MG63 (cell line): Measurements from ENCODE around the gene STPG3. TPM values are rescaled to one million over a fixed set of nuclear protein-coding genes. Genes with fewer than 3 reads are reported as not detected.
A peak's percentile ranks its signal among the peaks of the same experiment; 100 is the strongest.

Source experiments
- DNase-seq: peaks from one replicate; pipeline ENCODE4 v3.0.0-alpha.2; 2020
- H3K27me3 ChIP-seq: fragments of 250-450 bp; sonication (Bioruptor Pico); 2 replicates; pipeline ENCODE4 v1.5.1; 2020; ENCODE audit warnings: mild to moderate bottlenecking, moderate library complexity
- H3K36me3 ChIP-seq: fragments of 250-450 bp; sonication (Bioruptor Pico); 2 replicates; pipeline ENCODE4 v1.5.1; 2020; ENCODE audit warnings: mild to moderate bottlenecking, moderate library complexity
- H3K4me3 ChIP-seq: fragments of 250-450 bp; sonication (Bioruptor Pico); 2 replicates; pipeline ENCODE4 v1.5.1; 2020; ENCODE audit warnings: mild to moderate bottlenecking, moderate library complexity
- H3K9me3 ChIP-seq: fragments of 250-450 bp; sonication (Bioruptor Pico); 2 replicates; pipeline ENCODE4 v1.5.1; 2020; ENCODE audit warnings: mild to moderate bottlenecking, moderate library complexity
- total RNA-seq: library from RNA; depleted of rRNA; stranded (reverse); fragments of >200 nt; shearing (Covaris generic); gene quantifications from 2 replicates; pipeline ENCODE4 v1.2.3, GENCODE V29; 2014; ENCODE audit warnings: low replicate concordance

Gene STPG3
- total RNA-seq, 1 experiment from 2014 or later: not detected

GRCh38 chr9:137266585-137267453, 15.7 kb downstream of the STPG3 start:
- no peak overlapping the region for H3K4me3 ChIP-seq
- no peaks in the 10 kb centered on the region for H3K9me3 ChIP-seq
- peaks cover 35% of the 10 kb centered on the region for H3K36me3 ChIP-seq
- no peak for DNase-seq
- H3K27me3 ChIP-seq: no peaks in the 10 kb centered on the region

- no peaks in the 10 kb centered on the region for H3K27me3 ChIP-seq
- no peak for DNase-seq
- H3K4me3 ChIP-seq: no peak overlapping the region
- peaks cover 30% of the 10 kb centered on the region for H3K36me3 ChIP-seq
- no peaks in the 10 kb centered on the region for H3K9me3 ChIP-seq
These were observed 16.9 kb downstream of the STPG3 start for GRCh38 chr9:137267933-137268355.

GRCh38 chr9:137268538-137269201, 17.6 kb downstream of the STPG3 start:
- DNase-seq: no peak
- H3K4me3 ChIP-seq: no peak overlapping the region
- no peaks in the 10 kb centered on the region for H3K27me3 ChIP-seq
- H3K9me3 ChIP-seq: no peaks in the 10 kb centered on the region
- H3K36me3 ChIP-seq: peaks cover 29% of the 10 kb centered on the region

- no peak for DNase-seq
- Histone ChIP-seq H3K27me3 (no peaks in the 10 kb centered on the region), H3K9me3 (no peaks in the 10 kb centered on the region), H3K4me3 (no peak overlapping the region), H3K36me3 (peaks cover 22% of the 10 kb centered on the region)
These were observed 18.2 kb downstream of the STPG3 start for GRCh38 chr9:137269231-137269772.

- DNase-seq: no peak
- no peaks in the 10 kb centered on the region for H3K9me3 ChIP-seq
These were observed 20.0 kb downstream of the STPG3 start for GRCh38 chr9:137270929-137271695.

GRCh38 chr9:137271696-137272076, 20.6 kb downstream of the STPG3 start:
- H3K36me3 ChIP-seq: peaks cover 9% of the 10 kb centered on the region

More at GRCh38 chr9:137270929-137271695, 20.0 kb downstream of the STPG3 start:
- Histone ChIP-seq H3K4me3 (no peak overlapping the region), H3K27me3 (no peaks in the 10 kb centered on the region), H3K36me3 (peaks cover 13% of the 10 kb centered on the region)

GRCh38 chr9:137272241-137273094, 21.4 kb downstream of the STPG3 start:
- Histone ChIP-seq H3K36me3 (peaks cover 9% of the 10 kb centered on the region), H3K9me3 (no peaks in the 10 kb centered on the region), H3K4me3 (no peak overlapping the region), H3K27me3 (no peaks in the 10 kb centered on the region)
- DNase-seq: no peak

More at GRCh38 chr9:137271696-137272076, 20.6 kb downstream of the STPG3 start:
- no peak for DNase-seq
- Histone ChIP-seq H3K27me3 (no peaks in the 10 kb centered on the region), H3K9me3 (no peaks in the 10 kb centered on the region), H3K4me3 (no peak overlapping the region)

GRCh38 chr9:137273095-137273490, 22.0 kb downstream of the STPG3 start:
- H3K27me3 ChIP-seq: no peaks in the 10 kb centered on the region
- H3K4me3 ChIP-seq: no peak overlapping the region
- no peak for DNase-seq
- peaks cover 3% of the 10 kb centered on the region for H3K36me3 ChIP-seq
- H3K9me3 ChIP-seq: no peaks in the 10 kb centered on the region

GRCh38 chr9:137273611-137274320, 22.7 kb downstream of the STPG3 start:
- peaks cover 3% of the 10 kb centered on the region for H3K36me3 ChIP-seq
- no peak overlapping the region for H3K4me3 ChIP-seq
- no peak for DNase-seq
- H3K9me3 ChIP-seq: no peaks in the 10 kb centered on the region
- H3K27me3 ChIP-seq: no peaks in the 10 kb centered on the region

GRCh38 chr9:137275203-137275587, 24.1 kb downstream of the STPG3 start:
- no peaks in the 10 kb centered on the region for H3K27me3 ChIP-seq
- no peaks in the 10 kb centered on the region for H3K9me3 ChIP-seq
- no peaks in the 10 kb centered on the region; the same call in 1 of the 2 replicates for H3K36me3 ChIP-seq
- no peak overlapping the region for H3K4me3 ChIP-seq
- no peak for DNase-seq

GRCh38 chr9:137275588-137276472, 24.7 kb downstream of the STPG3 start:
- H3K4me3 ChIP-seq: no peak overlapping the region
- no peaks in the 10 kb centered on the region for H3K27me3 ChIP-seq
- DNase-seq: no peak
- no peaks in the 10 kb centered on the region; the same call in 1 of the 2 replicates for H3K36me3 ChIP-seq
- H3K9me3 ChIP-seq: no peaks in the 10 kb centered on the region

GRCh38 chr9:137276473-137277328, 25.6 kb downstream of the STPG3 start:
- H3K4me3 ChIP-seq: no peak overlapping the region
- no peaks in the 10 kb centered on the region for H3K27me3 ChIP-seq
- H3K36me3 ChIP-seq: no peaks in the 10 kb centered on the region
- no peaks in the 10 kb centered on the region for H3K9me3 ChIP-seq
- DNase-seq: no peak

GRCh38 chr9:137277329-137278041, 26.4 kb downstream of the STPG3 start, which contains the start of gene TOR4A:
TSS of gene TOR4A (plus strand) at chr9:137277726. CDS start at chr9:137278690, 964 bp downstream.
- DNase-seq: peak; percentile 34
- H3K4me3 ChIP-seq: no peak within 1 kb of the TSS
- no peaks in the 10 kb centered on the region for H3K9me3 ChIP-seq
- no peaks in the 10 kb centered on the region for H3K27me3 ChIP-seq
- no peaks in the 10 kb centered on the region for H3K36me3 ChIP-seq
